NB4 (cell line): ENCODE data around the gene LYRM4.
A peak's percentile ranks its signal among the peaks of the same experiment; 100 is the strongest.

Source experiments
- DNase-seq: peaks from one replicate; pipeline ENCODE4 v3.0.0; 2010; ENCODE audit warnings: low read depth
- H3K4me3 ChIP-seq: one replicate; pipeline ENCODE4 v1.5.1; 2011; ENCODE audit warnings: mild to moderate bottlenecking, low read depth, low read length, moderate library complexity
- CTCF ChIP-seq: IDR thresholded peaks from one replicate; pipeline ENCODE4 v1.5.1; 2012; ENCODE audit warnings: low read depth, low read length
- MYC ChIP-seq: IDR thresholded peaks from 2 replicates; pipeline ENCODE4 v1.6.1; 2011; ENCODE audit warnings: low read depth, low read length
- POLR2A ChIP-seq: IDR thresholded peaks from 2 replicates; pipeline ENCODE4 v1.6.1; 2011; ENCODE audit warnings: mild to moderate bottlenecking; ENCODE audit not compliant: insufficient read length; ENCODE audit errors: extremely low read depth
- TF ChIP-seq, protein P1 (sequence below): IDR thresholded peaks from 2 replicates; pipeline ENCODE4 v1.6.1; 2011; ENCODE audit warnings: low read depth, low read length

The LYRM4 gene

DNA sequence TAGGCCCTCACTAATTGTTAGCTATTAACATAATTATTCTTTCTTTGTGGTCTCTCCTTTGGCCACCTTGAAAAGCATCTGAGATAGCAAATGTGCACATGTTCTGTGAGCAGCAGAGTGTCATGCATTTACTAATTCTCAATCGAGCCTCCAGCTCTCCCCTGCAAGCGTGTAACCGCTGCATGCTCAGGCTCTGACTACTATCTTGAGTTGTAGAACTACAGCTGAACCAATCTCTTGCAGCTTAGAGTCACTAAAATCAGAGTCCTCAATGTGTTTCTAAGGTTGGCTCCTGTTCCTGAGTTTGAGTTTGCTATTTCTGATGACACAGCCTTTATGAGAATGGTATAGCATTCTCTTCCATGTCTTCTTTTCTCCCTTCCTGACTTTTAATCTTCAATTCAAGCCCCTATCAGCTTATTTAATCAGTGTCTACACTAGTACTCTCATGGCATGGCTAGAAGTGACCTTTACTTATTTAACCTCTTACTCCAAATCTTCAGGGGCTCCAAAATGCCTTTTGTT is 110.1 kb downstream of the LYRM4 start:
- no peak overlapping the region for H3K4me3 ChIP-seq
- TF ChIP-seq POLR2A (no peak), MYC (no peak), CTCF (no peak)
- TF ChIP-seq, protein P1, sequence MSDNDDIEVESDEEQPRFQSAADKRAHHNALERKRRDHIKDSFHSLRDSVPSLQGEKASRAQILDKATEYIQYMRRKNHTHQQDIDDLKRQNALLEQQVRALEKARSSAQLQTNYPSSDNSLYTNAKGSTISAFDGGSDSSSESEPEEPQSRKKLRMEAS: no peak
- no peak for DNase-seq

DNA sequence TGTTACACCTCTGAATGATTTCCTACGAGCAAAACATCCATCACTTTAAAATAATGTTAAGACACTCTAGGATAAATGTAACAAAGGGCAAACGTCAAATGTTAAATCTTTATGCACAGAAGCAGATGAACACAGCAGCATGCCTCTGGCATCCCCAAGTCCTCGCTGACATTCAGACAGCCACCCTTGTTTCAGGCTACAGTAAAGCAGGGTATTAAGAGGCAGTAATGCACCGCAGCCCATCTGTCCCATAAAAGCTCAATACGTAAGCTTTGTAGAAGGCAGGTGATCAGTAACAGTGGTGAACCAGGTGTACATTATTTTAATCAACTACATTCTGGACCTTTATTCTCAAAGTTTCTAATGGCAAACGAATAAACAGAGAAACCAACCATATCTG is 110.9 kb downstream of the LYRM4 start:
- no peak for DNase-seq
- H3K4me3 ChIP-seq: no peak overlapping the region
- no peak for TF ChIP-seq POLR2A
- TF ChIP-seq, protein P1: no peak
- no peak for TF ChIP-seq MYC
- no peak for TF ChIP-seq CTCF

- DNase-seq: no peak
- H3K4me3 ChIP-seq: no peak overlapping the region
Measured at GRCh38 chr6:5149159-5149704, 111.5 kb downstream of the LYRM4 start.

DNA sequence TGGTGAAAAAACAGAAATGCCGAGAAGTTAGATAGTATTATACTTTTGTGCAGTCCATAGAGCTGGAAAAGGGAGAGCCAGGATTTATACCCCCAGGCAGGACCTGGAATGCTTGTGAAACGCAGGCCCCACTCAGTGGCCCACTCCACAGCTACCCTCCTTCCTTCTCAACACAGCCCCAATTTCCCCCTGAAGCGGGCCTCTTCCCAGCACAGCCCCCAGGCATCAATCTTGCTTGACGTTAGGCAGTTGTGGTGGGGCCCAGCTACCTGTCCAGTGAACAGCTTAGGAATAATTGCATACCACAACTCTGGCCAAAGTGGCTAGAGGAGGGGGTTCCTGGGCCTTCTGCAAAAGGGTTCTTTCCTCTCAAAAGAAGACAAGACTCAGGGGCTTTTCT is 114.4 kb downstream of the LYRM4 start:
- no peak for TF ChIP-seq MYC
- TF ChIP-seq, protein P1: no peak
- TF ChIP-seq POLR2A: no peak
- TF ChIP-seq CTCF: no peak
- DNase-seq: no peak
- no peak overlapping the region for H3K4me3 ChIP-seq

More at GRCh38 chr6:5149159-5149704, 111.5 kb downstream of the LYRM4 start:
- TF ChIP-seq POLR2A: no peak
- TF ChIP-seq, protein P1: no peak
- no peak for TF ChIP-seq CTCF
- no peak for TF ChIP-seq MYC

DNA sequence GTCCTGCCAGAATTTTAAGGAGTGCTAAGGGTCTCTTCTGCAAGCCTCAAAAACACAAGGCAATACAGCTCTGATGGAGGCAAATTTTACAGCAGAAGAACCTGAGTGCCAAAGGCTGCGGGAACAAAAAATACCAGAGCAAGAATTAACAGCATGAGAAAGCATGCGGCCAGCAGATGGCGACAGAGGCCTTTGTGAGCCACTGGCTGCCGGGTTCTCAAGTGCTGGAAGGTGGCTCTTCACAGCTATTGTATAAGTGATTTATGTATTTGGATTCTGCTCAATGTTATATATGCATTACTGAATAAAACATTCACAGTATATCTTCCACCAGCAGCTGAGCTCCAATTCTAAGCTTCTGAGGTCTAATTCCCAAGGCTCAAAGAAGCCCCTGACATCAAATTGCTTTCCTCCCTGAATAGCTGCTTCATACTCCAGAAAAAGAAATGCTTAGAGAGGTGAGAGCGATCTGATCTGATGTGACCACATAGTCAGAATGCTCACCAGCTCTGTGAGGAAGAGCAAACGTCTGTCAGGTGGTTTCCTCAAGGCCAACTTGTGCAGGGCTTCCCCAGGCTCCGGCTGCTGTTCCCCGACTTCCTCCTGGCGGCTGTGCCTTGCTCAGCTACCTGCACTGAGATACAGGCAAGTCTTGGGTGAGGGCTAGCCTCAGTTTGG is 117.0 kb downstream of the LYRM4 start:
- TF ChIP-seq MYC (peak; percentile 61), CTCF (peak; percentile 87), POLR2A (no peak)
- TF ChIP-seq, protein P1: peak; percentile 90
- peak overlapping the region; percentile 51 for H3K4me3 ChIP-seq
- DNase-seq: peak; percentile 88
